OCI-LY7 (cell line): Measurements from ENCODE around the gene SYTL3.

Experiments
- CTCF ChIP-seq: fragments of 200-600 bp; sonication (generic); conservative IDR thresholded peaks from 2 replicates; pipeline ENCODE4 v1.5.1; 2014; ENCODE audit warnings: mild to moderate bottlenecking, antibody characterized with exemption, low read length, moderate library complexity, mixed read lengths
- EZH2phosphoT487 ChIP-seq: fragments of 200-600 bp; sonication (generic); IDR thresholded peaks from 2 replicates; pipeline ENCODE4 v1.6.1; 2018; ENCODE audit warnings: low read depth, borderline replicate concordance, mild to moderate bottlenecking, mixed run types, antibody characterized with exemption, low read length, moderate library complexity, mixed read lengths

GRCh38 chr6:158753811-158754210, 104.0 kb downstream of the SYTL3 start:
- TF ChIP-seq CTCF (no peak), EZH2phosphoT487 (no peak)
